ENCODE results near the gene PDC. TPM values are rescaled to one million over a fixed set of nuclear protein-coding genes. Genes with fewer than 3 reads are reported as not detected.

PDC gene
- 0.05 TPM in 1 of 5 replicates, not detected in the others for total RNA-seq (2022; extraction: Qiagen RNA extraction)

GRCh38 chr1:186461014-186461413, at the start of gene PDC:
Gene PDC (minus strand): TSS chr1:186461114. CDS start chr1:186449459, 11,655 bp downstream.

Other genes starting within 250 kb of the PDC start
- 0.10 to 0.16 TPM (median 0.14 TPM) in 5 replicates for gene PRG4, start 164.8 kb downstream of the PDC start, total RNA-seq (2022; extraction: Qiagen RNA extraction)
- gene TPR, start 85.9 kb downstream of the PDC start, total RNA-seq (2022; extraction: Qiagen RNA extraction): 40.5 to 43.6 TPM (median 41.3 TPM) in 5 replicates
- 12.7 to 16.5 TPM (median 15.3 TPM) in 5 replicates for gene ODR4, start 85.3 kb downstream of the PDC start, total RNA-seq (2022; extraction: Qiagen RNA extraction)
- gene PTGS2, start 219.3 kb upstream of the PDC start, total RNA-seq (2022; extraction: Qiagen RNA extraction): 3.4 to 5.3 TPM (median 5.1 TPM) in 5 replicates